ENCODE data around the gene CLEC1A. TPM values are rescaled to one million over a fixed set of nuclear protein-coding genes. Genes with fewer than 3 reads are reported as not detected.

CLEC1A gene
- total and polyA plus RNA-seq, 5 donors from 2014 or later: not detected

DNA sequence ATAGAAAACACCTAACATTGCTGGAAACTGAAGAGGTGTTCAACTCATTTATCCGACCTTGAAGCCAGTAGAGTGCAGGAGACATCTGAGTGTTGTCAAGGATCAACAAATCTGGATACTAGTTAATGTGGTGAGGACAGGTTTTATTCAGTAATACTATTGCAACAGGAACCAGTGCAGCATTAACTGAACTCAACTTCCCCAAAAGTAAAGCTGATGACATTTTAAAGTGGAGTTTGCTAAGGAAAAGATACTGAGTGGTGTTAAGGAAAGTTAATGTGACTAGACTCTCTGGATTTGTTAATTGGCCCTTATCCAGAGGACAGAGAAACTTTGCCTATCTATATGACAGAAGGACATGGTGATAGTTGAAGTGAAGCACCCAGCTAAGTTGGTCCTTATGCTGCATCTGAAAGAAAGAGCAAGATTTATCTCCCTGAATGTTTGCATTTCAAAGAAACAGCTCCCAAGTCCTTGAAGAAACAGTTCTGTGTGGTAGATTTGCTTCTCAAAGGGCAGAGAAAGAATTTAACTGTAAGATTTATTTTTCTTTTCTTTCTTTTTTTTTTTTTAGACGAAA, 32.4 kb upstream of the CLEC1A start:
- H3K9me3 ChIP-seq (ENCODE audit: control insufficient read depth in 2 of 2, low read length in 2 of 2): no peaks in the 10 kb centered on the region
- Mint-ChIP-seq H3K4me1 (peaks cover 5 to 14% (median 7%) of the 10 kb centered on the region in 4 donors), H3K9me3 (peaks cover 0 to 1% (median 0%) of the 10 kb centered on the region in 7 donors), H3K4me3 (no peak overlapping the region), H3K36me3 (no peaks in the 10 kb centered on the region), H3K27ac (no peak overlapping the region), H3K27me3 (peaks cover 5% of the 10 kb centered on the region)
- H3K4me3 ChIP-seq (ENCODE audit: low read depth, low read length): no peak overlapping the region
- no peak overlapping the region for H3K27ac ChIP-seq (ENCODE audit: insufficient read depth, low read length, poor library complexity, severe bottlenecking)
- peaks cover 5% of the 10 kb centered on the region for H3K4me1 ChIP-seq (ENCODE audit: control insufficient read depth, insufficient read depth, low read length, poor library complexity, severe bottlenecking)
- DNase-seq (no peak), ATAC-seq (ENCODE audit: low read depth in 2 of 2) (no peak)
- no peaks in the 10 kb centered on the region for H3K27me3 ChIP-seq (ENCODE audit: control insufficient read depth, insufficient read depth, low read length)
- H3K36me3 ChIP-seq (ENCODE audit: control insufficient read depth, insufficient read depth, low read length): no peaks in the 10 kb centered on the region

DNA sequence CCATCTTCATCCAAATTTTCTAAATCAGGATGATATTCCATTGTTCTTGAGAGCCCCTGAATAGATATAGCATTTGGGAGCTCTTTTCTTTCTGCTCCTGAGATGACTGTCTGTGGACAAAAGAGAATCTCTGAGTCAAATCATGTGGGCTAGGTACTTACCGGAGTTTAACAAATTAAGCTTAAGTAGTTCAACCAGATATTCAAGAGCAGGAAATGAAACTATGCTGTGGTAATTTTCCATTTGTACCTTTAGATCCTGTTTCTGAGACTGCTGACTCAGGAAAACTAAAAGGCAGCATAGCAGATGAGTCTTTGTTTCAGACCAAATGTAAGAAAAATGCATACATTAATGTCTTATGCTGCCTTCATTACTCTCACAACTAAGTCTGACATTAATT, 31.3 kb upstream of the CLEC1A start, which contains the start of gene CLEC7A:
TSS of gene CLEC7A (minus strand) at position 158 of the 400 bp plus-strand sequence. CDS start at position 41, 117 bp downstream.
- Histone ChIP-seq H3K9me3 (ENCODE audit: control insufficient read depth in 2 of 2, low read length in 2 of 2) (no peaks in the 10 kb centered on the region), H3K27ac (ENCODE audit: insufficient read depth, low read length, poor library complexity, severe bottlenecking) (no peak within 1 kb of the TSS), H3K36me3 (ENCODE audit: control insufficient read depth, insufficient read depth, low read length) (no peaks in the 10 kb centered on the region), H3K4me1 (ENCODE audit: control insufficient read depth, insufficient read depth, low read length, poor library complexity, severe bottlenecking) (peaks cover 5% of the 10 kb centered on the region), H3K4me3 (ENCODE audit: low read depth, low read length) (peak within 1 kb of the TSS; percentile 37), H3K27me3 (ENCODE audit: control insufficient read depth, insufficient read depth, low read length) (no peaks in the 10 kb centered on the region)
- H3K4me1 Mint-ChIP-seq: peaks cover 5 to 14% (median 7%) of the 10 kb centered on the region in 4 donors
- peak in 1 of 2 donors; percentile 34 for ATAC-seq (ENCODE audit: low read depth in 2 of 2)
- peak within 1 kb of the TSS in 1 of 4 donors; percentile 64 for H3K4me3 Mint-ChIP-seq
- H3K9me3 Mint-ChIP-seq: peaks cover 0 to 1% (median 0%) of the 10 kb centered on the region in 7 donors
- DNase-seq: peak in 1 of 3 donors; percentile 50
- peaks cover 8% of the 10 kb centered on the region for H3K27me3 Mint-ChIP-seq
- H3K27ac Mint-ChIP-seq: peak within 1 kb of the TSS in 2 of 3 donors; percentile 38 to 53
- no peaks in the 10 kb centered on the region for H3K36me3 Mint-ChIP-seq

DNA sequence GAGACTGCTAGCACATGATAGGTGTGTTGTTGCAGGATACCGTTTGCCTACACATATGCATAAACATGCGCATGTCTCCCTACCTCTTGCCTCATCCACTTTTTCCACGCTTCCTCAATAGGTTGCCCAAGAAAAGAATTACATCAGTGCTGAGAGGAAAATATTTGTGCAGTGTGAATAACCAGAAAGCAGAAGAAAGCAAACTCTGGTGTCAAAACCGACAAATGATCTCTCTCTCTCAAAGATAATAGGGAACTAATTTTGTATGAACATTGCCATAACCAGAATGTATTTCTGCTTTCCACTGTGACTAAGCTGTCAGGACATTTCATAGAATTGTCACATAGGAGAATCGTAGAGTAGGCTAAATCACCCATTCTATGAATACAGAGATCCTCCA, 29.9 kb upstream of the CLEC1A start:
- Histone ChIP-seq H3K9me3 (ENCODE audit: control insufficient read depth in 2 of 2, low read length in 2 of 2) (no peaks in the 10 kb centered on the region), H3K4me1 (ENCODE audit: control insufficient read depth, insufficient read depth, low read length, poor library complexity, severe bottlenecking) (peaks cover 5% of the 10 kb centered on the region), H3K27ac (ENCODE audit: insufficient read depth, low read length, poor library complexity, severe bottlenecking) (no peak overlapping the region), H3K36me3 (ENCODE audit: control insufficient read depth, insufficient read depth, low read length) (no peaks in the 10 kb centered on the region), H3K4me3 (ENCODE audit: low read depth, low read length) (no peak overlapping the region), H3K27me3 (ENCODE audit: control insufficient read depth, insufficient read depth, low read length) (no peaks in the 10 kb centered on the region)
- ATAC-seq (ENCODE audit: low read depth in 2 of 2): no peak
- H3K27me3 Mint-ChIP-seq: peaks cover 8% of the 10 kb centered on the region
- peaks cover 0 to 1% (median 0%) of the 10 kb centered on the region in 7 donors for H3K9me3 Mint-ChIP-seq
- H3K4me3 Mint-ChIP-seq: no peak overlapping the region
- no peaks in the 10 kb centered on the region for H3K36me3 Mint-ChIP-seq
- H3K27ac Mint-ChIP-seq: no peak overlapping the region
- DNase-seq: no peak
- peaks cover 5 to 14% (median 7%) of the 10 kb centered on the region in 4 donors for H3K4me1 Mint-ChIP-seq

DNA sequence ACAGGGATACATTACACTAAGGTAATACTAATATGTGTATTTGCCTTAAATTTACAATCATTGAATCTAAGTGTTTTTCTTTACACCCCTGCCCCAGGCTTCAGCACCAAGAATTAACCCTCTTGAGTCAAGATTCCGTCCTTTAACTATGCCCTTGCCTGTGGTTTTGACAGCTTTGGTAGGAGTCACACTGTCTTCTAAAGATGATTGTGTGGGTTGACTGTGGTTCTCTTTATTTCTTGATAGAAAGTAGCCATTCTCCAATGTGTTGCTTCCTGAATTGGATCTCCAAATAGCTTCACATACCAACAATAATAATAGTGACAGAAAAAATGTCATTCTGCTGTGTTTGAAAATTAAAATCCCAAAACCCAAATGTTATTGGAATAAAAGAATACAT, 27.6 kb upstream of the CLEC1A start:
- Mint-ChIP-seq H3K4me3 (no peak overlapping the region), H3K36me3 (no peaks in the 10 kb centered on the region), H3K9me3 (peaks cover 0 to 1% (median 0%) of the 10 kb centered on the region in 7 donors), H3K4me1 (peaks cover 5 to 14% (median 7%) of the 10 kb centered on the region in 4 donors), H3K27me3 (peaks cover 8% of the 10 kb centered on the region), H3K27ac (no peak overlapping the region)
- no peaks in the 10 kb centered on the region for H3K9me3 ChIP-seq (ENCODE audit: control insufficient read depth in 2 of 2, low read length in 2 of 2)
- no peaks in the 10 kb centered on the region for H3K36me3 ChIP-seq (ENCODE audit: control insufficient read depth, insufficient read depth, low read length)
- DNase-seq: no peak
- H3K27me3 ChIP-seq (ENCODE audit: control insufficient read depth, insufficient read depth, low read length): no peaks in the 10 kb centered on the region
- no peak overlapping the region for H3K4me3 ChIP-seq (ENCODE audit: low read depth, low read length)
- no peak for ATAC-seq (ENCODE audit: low read depth in 2 of 2)
- H3K4me1 ChIP-seq (ENCODE audit: control insufficient read depth, insufficient read depth, low read length, poor library complexity, severe bottlenecking): peaks cover 5% of the 10 kb centered on the region
- no peak overlapping the region for H3K27ac ChIP-seq (ENCODE audit: insufficient read depth, low read length, poor library complexity, severe bottlenecking)

DNA sequence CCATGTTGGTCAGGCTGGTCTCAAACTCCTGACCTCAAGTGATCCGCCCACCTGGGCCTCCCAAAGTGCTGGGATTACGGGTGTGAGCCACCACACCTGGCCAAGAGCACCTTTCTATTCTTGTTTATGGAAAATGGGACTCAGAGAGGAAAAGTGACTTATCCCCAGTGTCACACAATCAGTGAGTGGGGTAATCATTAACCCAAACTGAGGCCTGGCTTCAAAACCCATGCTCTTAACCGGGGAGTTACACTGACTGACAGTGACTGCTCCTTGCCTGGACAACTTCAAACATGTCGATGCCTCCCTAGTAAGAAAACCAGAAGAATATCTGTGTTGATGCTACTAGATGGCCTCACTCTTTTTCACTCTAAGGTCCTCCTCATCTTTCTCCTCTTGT, 23.9 kb upstream of the CLEC1A start:
- ATAC-seq (ENCODE audit: low read depth in 2 of 2) (no peak), DNase-seq (no peak)
- Histone ChIP-seq H3K27me3 (ENCODE audit: control insufficient read depth, insufficient read depth, low read length) (no peaks in the 10 kb centered on the region), H3K9me3 (ENCODE audit: control insufficient read depth in 2 of 2, low read length in 2 of 2) (no peaks in the 10 kb centered on the region), H3K4me1 (ENCODE audit: control insufficient read depth, insufficient read depth, low read length, poor library complexity, severe bottlenecking) (no peaks in the 10 kb centered on the region), H3K4me3 (ENCODE audit: low read depth, low read length) (no peak overlapping the region), H3K27ac (ENCODE audit: insufficient read depth, low read length, poor library complexity, severe bottlenecking) (no peak overlapping the region), H3K36me3 (ENCODE audit: control insufficient read depth, insufficient read depth, low read length) (no peaks in the 10 kb centered on the region)
- Mint-ChIP-seq H3K9me3 (peaks cover 0 to 4% (median 0%) of the 10 kb centered on the region in 7 donors), H3K27me3 (peaks cover 8% of the 10 kb centered on the region), H3K4me1 (peaks cover 0 to 4% (median 0%) of the 10 kb centered on the region in 4 donors), H3K27ac (no peak overlapping the region), H3K36me3 (no peaks in the 10 kb centered on the region), H3K4me3 (no peak overlapping the region)

DNA sequence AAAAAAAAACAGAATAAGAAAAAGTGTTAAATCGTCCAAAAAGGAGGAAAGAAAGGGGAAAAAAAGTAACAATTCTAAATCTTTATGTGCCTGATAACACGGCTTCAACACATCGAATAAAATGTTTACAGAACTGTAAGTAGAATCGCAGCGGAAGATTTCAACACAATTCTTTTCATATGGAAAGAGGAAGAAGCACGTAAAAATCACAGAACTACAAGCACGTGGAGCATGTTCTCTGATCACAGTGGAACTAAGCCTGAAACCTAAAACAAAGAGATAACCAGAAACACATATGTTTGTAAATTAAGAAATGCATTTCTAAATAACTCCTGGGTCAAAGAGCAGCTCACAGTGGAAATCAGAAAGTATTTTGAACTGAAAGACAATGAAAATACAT, 22.5 kb upstream of the CLEC1A start:
- Mint-ChIP-seq H3K27me3 (peaks cover 8% of the 10 kb centered on the region), H3K4me1 (peaks cover 0 to 4% (median 0%) of the 10 kb centered on the region in 4 donors), H3K27ac (no peak overlapping the region), H3K36me3 (no peaks in the 10 kb centered on the region), H3K4me3 (no peak overlapping the region), H3K9me3 (peaks cover 0 to 4% (median 0%) of the 10 kb centered on the region in 7 donors)
- Histone ChIP-seq H3K4me3 (ENCODE audit: low read depth, low read length) (no peak overlapping the region), H3K36me3 (ENCODE audit: control insufficient read depth, insufficient read depth, low read length) (no peaks in the 10 kb centered on the region), H3K27ac (ENCODE audit: insufficient read depth, low read length, poor library complexity, severe bottlenecking) (no peak overlapping the region), H3K9me3 (ENCODE audit: control insufficient read depth in 2 of 2, low read length in 2 of 2) (no peaks in the 10 kb centered on the region), H3K27me3 (ENCODE audit: control insufficient read depth, insufficient read depth, low read length) (no peaks in the 10 kb centered on the region), H3K4me1 (ENCODE audit: control insufficient read depth, insufficient read depth, low read length, poor library complexity, severe bottlenecking) (no peaks in the 10 kb centered on the region)
- DNase-seq (no peak), ATAC-seq (ENCODE audit: low read depth in 2 of 2) (no peak)

DNA sequence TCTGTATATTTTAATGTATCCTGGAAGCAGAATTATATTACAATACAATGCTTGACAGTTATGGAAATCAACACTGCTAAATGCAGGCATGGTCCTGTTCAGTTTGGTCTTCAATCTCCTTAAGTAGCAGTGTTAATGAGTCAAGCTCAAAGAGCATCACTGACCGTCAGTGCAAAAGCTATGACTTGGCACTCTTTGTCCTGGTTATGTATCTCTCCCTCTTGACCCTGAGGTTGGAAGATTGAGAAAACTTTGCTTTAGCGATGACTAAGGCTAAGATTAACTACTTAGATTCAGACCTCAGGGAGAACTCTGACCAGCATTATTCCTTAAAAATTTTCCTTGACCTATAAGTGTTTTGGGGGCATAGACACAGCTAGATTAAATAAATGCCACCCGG, 20.3 kb upstream of the CLEC1A start:
- Histone ChIP-seq H3K9me3 (ENCODE audit: control insufficient read depth in 2 of 2, low read length in 2 of 2) (no peaks in the 10 kb centered on the region), H3K36me3 (ENCODE audit: control insufficient read depth, insufficient read depth, low read length) (no peaks in the 10 kb centered on the region), H3K4me3 (ENCODE audit: low read depth, low read length) (no peak overlapping the region), H3K27ac (ENCODE audit: insufficient read depth, low read length, poor library complexity, severe bottlenecking) (no peak overlapping the region), H3K27me3 (ENCODE audit: control insufficient read depth, insufficient read depth, low read length) (no peaks in the 10 kb centered on the region), H3K4me1 (ENCODE audit: control insufficient read depth, insufficient read depth, low read length, poor library complexity, severe bottlenecking) (no peaks in the 10 kb centered on the region)
- DNase-seq: no peak
- H3K4me1 Mint-ChIP-seq: peaks cover 0 to 4% (median 0%) of the 10 kb centered on the region in 4 donors
- H3K9me3 Mint-ChIP-seq: peaks cover 0 to 4% (median 0%) of the 10 kb centered on the region in 7 donors
- H3K4me3 Mint-ChIP-seq: no peak overlapping the region
- ATAC-seq (ENCODE audit: low read depth in 2 of 2): no peak
- peaks cover 7% of the 10 kb centered on the region for H3K27me3 Mint-ChIP-seq
- H3K27ac Mint-ChIP-seq: no peak overlapping the region
- H3K36me3 Mint-ChIP-seq: no peaks in the 10 kb centered on the region

DNA sequence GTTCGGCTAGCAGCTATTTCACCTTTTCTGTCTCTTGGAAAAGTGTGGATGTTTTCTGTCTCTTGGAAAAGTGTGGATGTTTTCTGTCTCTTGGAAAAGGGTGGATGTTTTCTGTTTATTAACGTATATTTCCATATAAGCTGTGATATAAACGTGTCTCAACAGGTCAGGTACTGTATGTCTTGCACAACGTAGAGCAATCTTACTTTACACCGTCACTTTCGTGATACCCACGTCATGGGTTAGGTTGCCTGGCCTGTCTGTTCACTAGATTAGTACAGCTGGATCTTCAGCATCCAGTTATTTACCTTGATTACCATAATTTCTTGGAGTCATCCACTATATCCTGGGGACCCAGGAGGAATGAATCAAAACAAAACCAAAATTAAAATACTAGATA, 17.1 kb upstream of the CLEC1A start:
- ATAC-seq (ENCODE audit: low read depth in 2 of 2): no peak
- Mint-ChIP-seq H3K27me3 (peaks cover 11% of the 10 kb centered on the region), H3K9me3 (peaks cover 0 to 4% (median 0%) of the 10 kb centered on the region in 7 donors), H3K36me3 (no peaks in the 10 kb centered on the region), H3K4me1 (peaks cover 0 to 4% (median 0%) of the 10 kb centered on the region in 4 donors), H3K27ac (no peak overlapping the region), H3K4me3 (no peak overlapping the region)
- no peak for DNase-seq
- Histone ChIP-seq H3K4me1 (ENCODE audit: control insufficient read depth, insufficient read depth, low read length, poor library complexity, severe bottlenecking) (no peaks in the 10 kb centered on the region), H3K9me3 (ENCODE audit: control insufficient read depth in 2 of 2, low read length in 2 of 2) (no peaks in the 10 kb centered on the region), H3K4me3 (ENCODE audit: low read depth, low read length) (no peak overlapping the region), H3K36me3 (ENCODE audit: control insufficient read depth, insufficient read depth, low read length) (no peaks in the 10 kb centered on the region), H3K27ac (ENCODE audit: insufficient read depth, low read length, poor library complexity, severe bottlenecking) (no peak overlapping the region), H3K27me3 (ENCODE audit: control insufficient read depth, insufficient read depth, low read length) (no peaks in the 10 kb centered on the region)
